Inflammatory macrophage treated with lipopolysaccharide for 1 hour (primary cell): Measurements from ENCODE around the gene TAMALIN.
A peak's percentile ranks its signal among the peaks of the same experiment; 100 is the strongest.

Experiments used
- DNase-seq, 2 donors: peaks; one replicate each; pipeline ENCODE4 v3.0.0-alpha.2; 2020 to 2022

The TAMALIN gene

GRCh38 chr12:51985154-51985835 is 21.5 kb upstream of the TAMALIN start:
- no peak for DNase-seq

GRCh38 chr12:51986834-51987233 is 19.9 kb upstream of the TAMALIN start:
- no peak for DNase-seq

- no peak for DNase-seq
Observed at GRCh38 chr12:51992246-51992645, 14.5 kb upstream of the TAMALIN start.

- no peak for DNase-seq
Observed at GRCh38 chr12:51994539-51994820, 12.3 kb upstream of the TAMALIN start.

DNA sequence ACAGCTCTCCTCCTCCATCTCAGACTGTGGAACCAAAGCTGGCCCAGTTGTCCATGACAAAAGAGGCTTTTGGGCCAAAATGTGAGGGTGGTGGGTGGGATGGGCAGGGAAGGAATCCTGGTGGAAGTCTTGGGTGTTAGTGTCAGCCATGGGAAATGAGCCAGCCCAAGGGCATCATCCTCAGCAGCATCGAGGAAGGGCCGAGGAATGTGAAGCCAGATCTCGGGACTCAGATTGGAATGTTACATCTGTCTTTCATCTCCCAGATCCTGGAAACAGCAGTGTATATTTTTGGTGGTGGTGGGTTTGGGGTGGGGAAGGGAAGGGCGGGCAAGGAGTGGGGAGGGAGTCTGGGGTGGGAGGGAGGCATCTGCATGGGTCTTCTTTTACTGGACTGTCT is 11.8 kb upstream of the TAMALIN start:
- DNase-seq, result no peak

- DNase-seq, result no peak
Observed at GRCh38 chr12:51997136-51997535, 9.6 kb upstream of the TAMALIN start.

DNA sequence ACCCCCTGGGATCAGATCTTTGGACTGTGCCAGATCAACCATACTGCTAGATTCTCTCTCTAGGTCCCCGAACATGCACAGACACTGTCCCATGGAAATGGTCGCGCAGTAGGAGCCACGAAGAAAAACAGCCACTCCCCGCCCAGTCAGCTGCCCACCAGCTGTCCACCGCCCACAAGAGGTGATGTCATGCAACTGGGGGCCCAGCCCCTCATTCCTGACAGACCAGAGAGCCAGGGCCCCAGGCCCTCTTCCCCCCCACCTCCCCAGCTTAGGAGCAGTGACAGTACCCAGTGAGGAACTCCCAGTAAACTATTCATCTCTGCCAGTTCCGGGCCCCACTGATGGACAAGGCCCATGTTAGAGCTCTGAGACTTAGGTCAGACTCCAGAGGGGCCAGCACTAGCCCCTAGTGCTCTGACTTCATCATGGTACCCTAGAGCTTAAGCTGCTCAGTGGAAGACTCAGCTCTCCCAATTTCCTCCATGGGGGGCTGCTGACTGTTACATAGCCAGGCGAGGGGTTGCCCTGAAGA is 3.7 kb upstream of the TAMALIN start:
- DNase-seq, result no peak

GRCh38 chr12:52003591-52003990 is 3.2 kb upstream of the TAMALIN start:
- DNase-seq, result no peak

DNA sequence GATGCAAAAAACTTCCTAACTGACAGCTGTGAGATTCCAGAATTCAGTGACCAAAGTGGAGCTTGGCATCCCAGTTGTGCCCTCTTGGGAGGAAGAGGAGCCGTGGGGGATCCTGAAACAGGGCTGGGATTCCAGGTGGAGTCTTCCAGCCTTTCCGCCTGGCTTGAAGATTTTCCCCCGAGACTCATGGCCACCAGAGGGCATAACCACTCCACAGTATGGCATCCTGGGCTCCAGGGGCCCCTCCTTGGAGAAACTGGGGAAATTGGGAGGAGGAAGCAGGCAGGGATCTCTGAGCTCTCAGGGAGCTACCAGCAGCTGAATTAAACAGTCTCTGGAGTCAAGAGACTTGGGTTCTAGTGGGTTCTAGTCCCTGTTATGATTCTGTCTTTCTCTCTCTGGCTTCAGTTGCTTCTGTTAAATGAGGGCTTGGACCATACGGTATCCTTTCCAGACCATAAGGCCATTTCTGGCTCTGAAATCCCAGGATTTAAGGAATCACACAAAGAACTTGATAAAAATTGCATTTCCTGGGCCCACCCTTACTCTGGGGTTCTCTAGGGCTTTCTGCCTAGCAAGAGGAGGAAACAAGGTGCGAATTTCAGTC is 2.6 kb upstream of the TAMALIN start:
- DNase-seq, result peak; percentile 45 to 67

- DNase-seq, result no peak
Observed at GRCh38 chr12:52005218-52005902, 1.4 kb upstream of the TAMALIN start.

GRCh38 chr12:52005903-52006703 is 643 bp upstream of the TAMALIN start:
- peak; percentile 87 for DNase-seq

- DNase-seq, result peak in 1 of 2 donors; percentile 31
Observed at GRCh38 chr12:52007158-52007921, 594 bp downstream of the TAMALIN start.

- DNase-seq, result no peak
Observed at GRCh38 chr12:52007982-52008510, 1.3 kb downstream of the TAMALIN start.

DNA sequence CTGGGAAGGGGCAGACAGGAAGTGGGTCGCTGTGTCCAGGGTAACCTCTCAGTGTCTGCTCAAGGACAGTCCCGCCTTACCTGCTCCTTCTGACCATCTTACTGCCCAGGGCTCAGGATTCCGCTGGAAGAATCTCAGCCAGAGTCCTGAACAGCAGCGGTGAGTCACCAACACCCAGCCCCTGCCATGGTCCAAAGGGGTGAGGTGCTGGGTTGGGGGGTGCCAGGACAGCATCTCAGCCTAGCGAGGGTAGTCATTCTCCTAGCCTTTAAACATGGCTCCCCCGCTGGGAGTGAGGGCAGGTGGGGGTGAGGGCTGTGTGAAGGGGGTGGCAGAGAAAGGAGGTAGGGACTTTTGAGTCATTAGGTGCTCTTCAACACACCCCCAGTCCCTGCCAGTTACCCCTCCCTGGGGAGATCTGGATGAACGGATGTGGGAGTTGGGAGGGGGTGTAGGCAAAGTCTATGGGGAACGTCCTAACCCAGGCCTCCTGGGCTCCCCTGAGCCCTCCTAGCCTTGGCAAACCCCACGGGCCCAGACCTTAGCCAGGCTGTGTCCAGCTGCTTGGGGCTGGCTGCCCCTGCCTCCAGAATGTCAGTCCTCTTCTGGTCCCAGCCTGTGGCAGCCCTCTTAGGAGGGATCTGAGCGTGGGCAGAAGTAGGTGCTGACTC is 2.5 kb downstream of the TAMALIN start:
- DNase-seq, result no peak

GRCh38 chr12:52010152-52010622 is 3.4 kb downstream of the TAMALIN start:
- DNase-seq, result no peak

- DNase-seq, result no peak
Observed at GRCh38 chr12:52010692-52011601, 4.2 kb downstream of the TAMALIN start.

GRCh38 chr12:52011602-52012214 is 5.0 kb downstream of the TAMALIN start:
- no peak for DNase-seq

DNA sequence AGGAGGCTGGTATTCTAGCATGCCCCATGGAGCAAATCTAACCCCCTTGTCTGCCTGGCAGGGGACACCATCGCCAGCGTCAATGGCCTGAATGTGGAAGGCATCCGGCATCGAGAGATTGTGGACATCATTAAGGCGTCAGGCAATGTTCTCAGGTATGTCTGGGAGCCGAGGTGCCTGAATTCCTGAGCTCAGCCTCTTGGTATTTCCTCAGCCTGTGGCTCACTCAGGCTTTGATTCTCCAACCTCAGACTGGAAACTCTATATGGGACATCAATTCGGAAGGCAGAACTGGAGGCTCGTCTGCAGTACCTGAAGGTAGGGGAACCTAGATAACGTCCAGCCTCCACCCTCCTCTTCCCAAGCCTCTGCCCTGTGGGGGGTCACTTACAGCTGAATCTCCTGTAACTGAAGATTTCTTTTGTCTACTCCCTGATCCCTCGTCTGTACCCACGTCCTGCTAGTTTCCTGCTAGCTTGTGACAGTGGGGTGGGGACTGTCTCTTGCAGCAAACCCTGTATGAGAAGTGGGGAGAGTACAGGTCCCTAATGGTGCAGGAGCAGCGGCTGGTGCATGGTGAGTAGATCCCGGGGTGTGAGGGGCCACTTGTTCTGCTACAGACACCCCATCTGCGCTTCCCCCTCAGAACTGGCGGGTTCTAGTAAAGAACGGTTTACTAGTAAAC is 7.0 kb downstream of the TAMALIN start:
- DNase-seq, result no peak
